PC-9 (cell line): Measurements from ENCODE around the gene PRDM12. TPM values are rescaled to one million over a fixed set of nuclear protein-coding genes. Genes with fewer than 3 reads are reported as not detected.

Experiments used
- BruUV-seq: library from RNA; stranded (reverse); fragments of 400-500 nt; replicated peaks from 2 replicates; lab custom pipeline; 2021; lab: Mats Ljungman, UMichigan
- CTCF ChIA-PET: fragments of 300-600 bp; sonication (Branson Sonifier 250); formaldehyde crosslinking; loops from one replicate; lab custom pipeline; 2022; ENCODE audit warnings: antibody characterized with exemption; lab: Charles Lee
- POLR2A ChIA-PET: fragments of 300-600 bp; sonication (Branson Sonifier 250); formaldehyde crosslinking; loops from one replicate; lab custom pipeline; 2022; ENCODE audit warnings: antibody characterized with exemption; ENCODE audit not compliant: unreplicated experiment; lab: Charles Lee
- DNase-seq, 2 experiments: peaks; one replicate each; pipeline versions ENCODE4 v3.0.0 to v3.0.0-alpha.2; 2015 to 2022; ENCODE audit warnings: mixed read lengths in 1 of 2
- H2AFZ ChIP-seq: fragments of 200-600 bp; sonication (generic); 2 replicates; pipeline ENCODE4 v1.8.1; 2017; ENCODE audit warnings: antibody characterized with exemption
- H3F3A ChIP-seq: fragments of 200-600 bp; sonication (generic); 2 replicates; pipeline ENCODE4 v1.8.1; 2017; ENCODE audit warnings: antibody characterized with exemption, mild to moderate bottlenecking, low read depth; ENCODE audit not compliant: insufficient read depth
- H3K27ac ChIP-seq: fragments of 200-600 bp; sonication (generic); 2 replicates; pipeline ENCODE4 v1.6.1; 2016; ENCODE audit warnings: mixed run types
- H3K27me3 ChIP-seq: fragments of 200-600 bp; sonication (generic); 2 replicates; pipeline ENCODE4 v1.6.1; 2016; ENCODE audit warnings: low read depth, mixed run types; ENCODE audit not compliant: insufficient read depth
- H3K36me3 ChIP-seq: fragments of 200-600 bp; sonication (generic); 2 replicates; pipeline ENCODE4 v1.6.1; 2016; ENCODE audit warnings: low read depth, mixed run types
- H3K4me1 ChIP-seq: fragments of 200-600 bp; sonication (generic); replicated peaks from 2 replicates; pipeline ENCODE4 v1.6.1; 2016; ENCODE audit warnings: mixed run types; ENCODE audit not compliant: insufficient read depth
- H3K4me2 ChIP-seq: fragments of 200-600 bp; sonication (generic); 2 replicates; pipeline ENCODE4 v1.6.1; 2017; ENCODE audit warnings: mixed run types
- H3K4me3 ChIP-seq: fragments of 200-600 bp; sonication (generic); 2 replicates; pipeline ENCODE4 v1.6.1; 2016; ENCODE audit warnings: mixed run types
- H3K79me2 ChIP-seq: fragments of 200-600 bp; sonication (generic); 2 replicates; pipeline ENCODE4 v1.6.1; 2017; ENCODE audit warnings: low read depth, mixed run types
- H3K9me2 ChIP-seq: fragments of 200-600 bp; sonication (generic); 2 replicates; pipeline ENCODE4 v1.8.1; 2017; ENCODE audit warnings: mild to moderate bottlenecking; ENCODE audit not compliant: insufficient read depth
- H3K9me3 ChIP-seq: fragments of 200-600 bp; sonication (generic); 2 replicates; pipeline ENCODE4 v1.8.1; 2016; ENCODE audit warnings: low read depth; ENCODE audit not compliant: insufficient read depth
- H4K20me1 ChIP-seq: fragments of 200-600 bp; sonication (generic); 2 replicates; pipeline ENCODE4 v1.8.1; 2017; ENCODE audit not compliant: insufficient read depth
- CTCF ChIP-seq: fragments of 200-600 bp; sonication (generic); conservative IDR thresholded peaks from 2 replicates; pipeline ENCODE4 v1.6.1; 2017; ENCODE audit warnings: mixed run types, antibody characterized with exemption, mild to moderate bottlenecking, moderate library complexity
- EZH2 ChIP-seq: fragments of 200-600 bp; sonication (generic); IDR thresholded peaks from 2 replicates; pipeline ENCODE4 v1.8.0; 2017; ENCODE audit warnings: antibody characterized with exemption, low read depth
- intact Hi-C: fragments of 100-400 bp; cut with micrococcal nuclease; formaldehyde crosslinking; loops from one replicate; pipeline ENCODE4 v1.10.0; 2022; ENCODE audit not compliant: unreplicated experiment
- total RNA-seq: library from RNA; stranded (reverse); gene quantifications from 2 replicates; pipeline ENCODE4 v1.2.3, GENCODE V29; 2021

Gene PRDM12
- total RNA-seq, 1 experiment from 2014 or later, result 0.46 TPM

GRCh38 chr9:130627896-130628792 is 36.2 kb upstream of the PRDM12 start:
- POLR2A ChIA-PET, result interaction anchor here (0.5 kb wide), 1 partner anchor 16 kb away, joined by 3 read pairs; no protein-coding TSS in a partner anchor
- intact Hi-C loops, result no loop called here
- no peaks in the 10 kb centered on the region for H3F3A ChIP-seq
- H3K4me1 ChIP-seq, result no peaks in the 10 kb centered on the region
- H3K36me3 ChIP-seq, result peaks cover 9% of the 10 kb centered on the region; the same call in 1 of the 2 replicates
- no peaks in the 10 kb centered on the region for H3K79me2 ChIP-seq
- no TSS peak for BruUV-seq
- H3K27ac ChIP-seq, result no peak overlapping the region
- CTCF ChIA-PET, result interaction anchor here (0.7 kb wide), 1 partner anchor 147 kb away, joined by 3 read pairs; no protein-coding TSS in a partner anchor
- no peak overlapping the region for H3K4me2 ChIP-seq
- no peaks in the 10 kb centered on the region for H4K20me1 ChIP-seq
- no peaks in the 10 kb centered on the region for H3K27me3 ChIP-seq
- TF ChIP-seq CTCF, result no peak
- no peak for TF ChIP-seq EZH2
- DNase-seq, result no peak
- H3K9me2 ChIP-seq, result no peaks in the 10 kb centered on the region
- no peak overlapping the region for H2AFZ ChIP-seq
- no peak overlapping the region for H3K4me3 ChIP-seq
- no peaks in the 10 kb centered on the region for H3K9me3 ChIP-seq

GRCh38 chr9:130629443-130630070 is 34.8 kb upstream of the PRDM12 start:
- peaks cover 5% of the 10 kb centered on the region; the same call in 1 of the 2 replicates for H3K36me3 ChIP-seq

More at GRCh38 chr9:130629443-130630070, 34.8 kb upstream of the PRDM12 start:
- ChIA-PET POLR2A (no interaction called here), CTCF (interaction anchor here (0.6 kb wide), 1 partner anchor 171 kb away, joined by 4 read pairs; no protein-coding TSS in a partner anchor)
- no TSS peak for BruUV-seq
- H3K9me2 ChIP-seq, result no peaks in the 10 kb centered on the region
- H3K4me3 ChIP-seq, result no peak overlapping the region
- no peaks in the 10 kb centered on the region for H4K20me1 ChIP-seq
- no peaks in the 10 kb centered on the region for H3K4me1 ChIP-seq
- H2AFZ ChIP-seq, result no peak overlapping the region
- H3K4me2 ChIP-seq, result no peak overlapping the region
- H3K27ac ChIP-seq, result no peak overlapping the region
- no peaks in the 10 kb centered on the region for H3K9me3 ChIP-seq
- H3F3A ChIP-seq, result no peaks in the 10 kb centered on the region
- TF ChIP-seq EZH2 (no peak), CTCF (no peak)
- no peak for DNase-seq
- no peaks in the 10 kb centered on the region for H3K79me2 ChIP-seq
- intact Hi-C loops, result no loop called here
- no peaks in the 10 kb centered on the region for H3K27me3 ChIP-seq
